Cardiac muscle cell (in vitro differentiated cells and primary cell): ENCODE data around the gene EIF3J. TPM values are rescaled to one million over a fixed set of nuclear protein-coding genes. Genes with fewer than 3 reads are reported as not detected.
"Not testable (repeated sequence)": the region's sequence is repeated elsewhere in the genome, so short reads cannot be mapped to it uniquely, and the experiment has no call there.

ENCODE experiments used
- DNase-seq, 2 donors: peaks; one replicate each; pipeline versions ENCODE4 v3.0.0 to v3.0.0-alpha.2; 2010 to 2017; ENCODE audit warnings: low read depth in 1 of 2, low spot score in 1 of 2
- H3K27ac ChIP-seq: fragments of 200-600 bp; sonication (generic); 2 replicates; pipeline ENCODE4 v1.5.1; 2016
- H3K27me3 ChIP-seq: fragments of 200-600 bp; sonication (generic); 2 replicates; pipeline ENCODE4 v1.6.0; 2016; ENCODE audit warnings: control low read depth
- H3K36me3 ChIP-seq: fragments of 200-600 bp; sonication (generic); 2 replicates; pipeline ENCODE4 v1.5.1; 2016; ENCODE audit warnings: control low read depth
- H3K4me1 ChIP-seq: fragments of 200-600 bp; sonication (generic); 2 replicates; pipeline ENCODE4 v1.8.1; 2017; ENCODE audit warnings: low read depth, mild to moderate bottlenecking, mixed run types
- H3K4me3 ChIP-seq: fragments of 200-600 bp; sonication (generic); 2 replicates; pipeline ENCODE4 v1.5.1; 2016; ENCODE audit warnings: mild to moderate bottlenecking
- H3K9me3 ChIP-seq: fragments of 200-600 bp; sonication (generic); 2 replicates; pipeline ENCODE4 v1.5.1; 2017; ENCODE audit warnings: low read depth, mild to moderate bottlenecking, control low read depth
- CTCF ChIP-seq: IDR thresholded peaks from 2 replicates; pipeline ENCODE4 v1.5.1; 2012; ENCODE audit warnings: low read depth, mild to moderate bottlenecking, low read length
- polyA plus RNA-seq: library from polyadenylated mRNA; unstranded; fragments of >200 nt; fragmentation: Nextera tagmentation; extraction: Ambion mirVana; gene quantifications from 2 replicates; pipeline ENCODE4 v1.2.1, GENCODE V29; 2016
- total RNA-seq: library from RNA; depleted of rRNA; stranded (reverse); fragments of >200 nt; gene quantifications from 2 replicates; pipeline ENCODE4 v1.2.3, GENCODE V29; 2016

Gene EIF3J
- total and polyA plus RNA-seq, 2 experiments from 2014 or later: 29.7 to 55.7 TPM

- H3K27me3 ChIP-seq: no peaks in the 10 kb centered on the region
- no peak overlapping the region for H3K4me3 ChIP-seq
- H3K27ac ChIP-seq: no peak overlapping the region
- peaks cover 39% of the 10 kb centered on the region for H3K36me3 ChIP-seq
- no peaks in the 10 kb centered on the region for H3K4me1 ChIP-seq
- TF ChIP-seq CTCF: no peak
- no peaks in the 10 kb centered on the region for H3K9me3 ChIP-seq
- DNase-seq: no peak
Observed at GRCh38 chr15:44525018-44525417, 11.9 kb upstream of the EIF3J start.

GRCh38 chr15:44527241-44527640 lies 9.7 kb upstream of the EIF3J start:
- Histone ChIP-seq H3K27ac (no peak overlapping the region), H3K27me3 (no peaks in the 10 kb centered on the region), H3K36me3 (peaks cover 25% of the 10 kb centered on the region), H3K9me3 (no peaks in the 10 kb centered on the region), H3K4me1 (no peaks in the 10 kb centered on the region), H3K4me3 (no peak overlapping the region)
- no peak for DNase-seq
- no peak for TF ChIP-seq CTCF

GRCh38 chr15:44529864-44530604 lies 6.9 kb upstream of the EIF3J start:
- peaks cover 3% of the 10 kb centered on the region for H3K36me3 ChIP-seq
- no peak for DNase-seq
- no peaks in the 10 kb centered on the region for H3K9me3 ChIP-seq
- TF ChIP-seq CTCF: no peak
- peak overlapping the region; percentile 63 for H3K27ac ChIP-seq
- H3K4me1 ChIP-seq: no peaks in the 10 kb centered on the region
- H3K27me3 ChIP-seq: no peaks in the 10 kb centered on the region
- H3K4me3 ChIP-seq: no peak overlapping the region

GRCh38 chr15:44530653-44531052 lies 6.3 kb upstream of the EIF3J start:
- no peaks in the 10 kb centered on the region for H3K27me3 ChIP-seq
- peaks cover 3% of the 10 kb centered on the region for H3K36me3 ChIP-seq
- no peak overlapping the region for H3K4me3 ChIP-seq
- H3K4me1 ChIP-seq: no peaks in the 10 kb centered on the region
- H3K27ac ChIP-seq: peak overlapping the region; percentile 63
- DNase-seq: no peak
- no peak for TF ChIP-seq CTCF
- H3K9me3 ChIP-seq: no peaks in the 10 kb centered on the region

GRCh38 chr15:44532275-44532674 lies 4.7 kb upstream of the EIF3J start:
- H3K36me3 ChIP-seq: not testable (repeated sequence)

GRCh38 chr15:44532689-44533088 lies 4.3 kb upstream of the EIF3J start:
- no peaks in the 10 kb centered on the region for H3K9me3 ChIP-seq
- no peak for TF ChIP-seq CTCF
- H3K36me3 ChIP-seq: no peaks in the 10 kb centered on the region
- no peaks in the 10 kb centered on the region for H3K27me3 ChIP-seq
- no peak for DNase-seq
- no peak overlapping the region for H3K27ac ChIP-seq
- no peaks in the 10 kb centered on the region for H3K4me1 ChIP-seq
- H3K4me3 ChIP-seq: no peak overlapping the region

More at GRCh38 chr15:44532275-44532674, 4.7 kb upstream of the EIF3J start:
- not testable (repeated sequence) for H3K27ac ChIP-seq, H3K9me3 ChIP-seq, H3K4me1 ChIP-seq, DNase-seq, H3K4me3 ChIP-seq, H3K27me3 ChIP-seq
